HEK293 (cell line): ENCODE results near the gene LACTBL1.

ENCODE experiments used
- CTCF ChIA-PET: fragments of 350-600 bp; formaldehyde crosslinking; extraction: SDS; loops from one replicate; lab custom pipeline; 2021; ENCODE audit warnings: antibody characterized with exemption; lab: Yijun Ruan, JAX
- POLR2A ChIA-PET: fragments of 300-600 bp; formaldehyde crosslinking; extraction: SDS; loops from one replicate; lab custom pipeline; 2020; ENCODE audit warnings: antibody characterized with exemption, inconsistent platforms; lab: Yijun Ruan, JAX
- H3K27ac ChIP-seq: fragments of 200-500 bp; sonication (Bioruptor generic); 2 replicates; pipeline ENCODE4 v1.5.1; 2014; ENCODE audit warnings: low read depth, low read length, control low read depth, inconsistent platforms; ENCODE audit errors: extremely low read depth
- H3K36me3 ChIP-seq, 2 experiments: fragments of 200-500 bp in 1 of 2; sonication (Bioruptor generic) in 1 of 2; 1 replicate in 1 of 2; 2 replicates in 1 of 2; pipeline ENCODE4 v1.5.1; 2014 to 2017; ENCODE audit warnings: inconsistent platforms in 2 of 2, low read length in 2 of 2; ENCODE audit not compliant: control insufficient read depth in 2 of 2, insufficient read depth in 1 of 2
- H3K4me1 ChIP-seq: fragments of 200-500 bp; sonication (Bioruptor generic); 2 replicates; pipeline ENCODE4 v1.5.1; 2014; ENCODE audit warnings: mild to moderate bottlenecking, low read length, inconsistent platforms; ENCODE audit not compliant: control insufficient read depth, insufficient read depth
- H3K4me3 ChIP-seq: 2 replicates; pipeline ENCODE4 v1.5.1; 2011; ENCODE audit warnings: low read depth, mild to moderate bottlenecking, control low read depth, low read length, moderate library complexity
- H3K9me3 ChIP-seq: fragments of 200-500 bp; sonication (Bioruptor generic); 2 replicates; pipeline ENCODE4 v1.5.1; 2014; ENCODE audit warnings: low read depth, low read length, inconsistent platforms; ENCODE audit not compliant: control insufficient read depth, insufficient read depth
- MYNN ChIP-seq: fragments of 450-650 bp; formaldehyde crosslinking; IDR thresholded peaks from 2 replicates; pipeline ENCODE4 v1.5.1; 2016; ENCODE audit warnings: missing biosample characterization, missing genetic modification characterization, borderline replicate concordance
- MZF1 ChIP-seq: fragments of 450-650 bp; formaldehyde crosslinking; IDR thresholded peaks from 2 replicates; pipeline ENCODE4 v1.5.1; 2017; ENCODE audit warnings: missing biosample characterization, missing genetic modification characterization, borderline replicate concordance
- SALL2 ChIP-seq: fragments of 450-650 bp; formaldehyde crosslinking; IDR thresholded peaks from 2 replicates; pipeline ENCODE4 v1.5.0; 2017; ENCODE audit warnings: missing biosample characterization, mild to moderate bottlenecking, missing genetic modification characterization, borderline replicate concordance
- ZBTB17 ChIP-seq: fragments of 450-650 bp; formaldehyde crosslinking; IDR thresholded peaks from 2 replicates; pipeline ENCODE4 v1.5.1; 2016; ENCODE audit warnings: missing biosample characterization, missing genetic modification characterization
- ZNF174 ChIP-seq: fragments of 450-650 bp; formaldehyde crosslinking; IDR thresholded peaks from 2 replicates; pipeline ENCODE4 v1.5.0; 2017; ENCODE audit warnings: missing biosample characterization, mild to moderate bottlenecking, missing genetic modification characterization
- ZNF19 ChIP-seq: fragments of 450-650 bp; formaldehyde crosslinking; IDR thresholded peaks from 2 replicates; pipeline ENCODE4; 2016; ENCODE audit warnings: missing biosample characterization, missing genetic modification characterization, low read depth
- ZNF324 ChIP-seq: fragments of 450-650 bp; formaldehyde crosslinking; IDR thresholded peaks from 2 replicates; pipeline ENCODE4 v1.5.1; 2016; ENCODE audit warnings: missing biosample characterization, missing genetic modification characterization
- ZNF510 ChIP-seq: fragments of 450-650 bp; formaldehyde crosslinking; IDR thresholded peaks from 2 replicates; pipeline ENCODE4 v1.5.1; 2018; ENCODE audit warnings: mild to moderate bottlenecking, missing genetic modification characterization, missing biosample characterization; ENCODE audit not compliant: insufficient replicate concordance
- ZNF529 ChIP-seq: fragments of 450-650 bp; formaldehyde crosslinking; IDR thresholded peaks from 2 replicates; pipeline ENCODE4 v1.5.1; 2017; ENCODE audit warnings: missing genetic modification characterization, missing biosample characterization; ENCODE audit not compliant: insufficient replicate concordance
- ZNF664 ChIP-seq: fragments of 450-650 bp; formaldehyde crosslinking; IDR thresholded peaks from 2 replicates; pipeline ENCODE4 v1.5.1; 2016; ENCODE audit warnings: missing biosample characterization, missing genetic modification characterization
- ZNF768 ChIP-seq: fragments of 450-650 bp; formaldehyde crosslinking; IDR thresholded peaks from 2 replicates; pipeline ENCODE4 v1.5.1; 2018; ENCODE audit warnings: missing biosample characterization, mild to moderate bottlenecking, missing genetic modification characterization
- ZNF791 ChIP-seq: fragments of 450-650 bp; formaldehyde crosslinking; IDR thresholded peaks from 2 replicates; pipeline ENCODE4 v1.5.1; 2016; ENCODE audit warnings: missing biosample characterization, missing genetic modification characterization
- TF ChIP-seq, protein P1 (sequence below): fragments of 450-650 bp; formaldehyde crosslinking; IDR thresholded peaks from 2 replicates; pipeline ENCODE4 v1.5.0; 2017; ENCODE audit warnings: missing biosample characterization, missing genetic modification characterization, borderline replicate concordance

The LACTBL1 gene

GRCh38 chr1:22906968-22907367, 65.7 kb downstream of the LACTBL1 start:
- CTCF ChIA-PET: interaction anchor here (0.6 kb wide), 1 partner anchor 57 kb away, joined by 3 read pairs; no protein-coding TSS in a partner anchor
- TF ChIP-seq ZBTB17 (tag by site-specific recombination): peak; percentile 78
- no peak for TF ChIP-seq MZF1
- TF ChIP-seq SALL2 (tag by site-specific recombination): no peak
- POLR2A ChIA-PET: no interaction called here

DNA sequence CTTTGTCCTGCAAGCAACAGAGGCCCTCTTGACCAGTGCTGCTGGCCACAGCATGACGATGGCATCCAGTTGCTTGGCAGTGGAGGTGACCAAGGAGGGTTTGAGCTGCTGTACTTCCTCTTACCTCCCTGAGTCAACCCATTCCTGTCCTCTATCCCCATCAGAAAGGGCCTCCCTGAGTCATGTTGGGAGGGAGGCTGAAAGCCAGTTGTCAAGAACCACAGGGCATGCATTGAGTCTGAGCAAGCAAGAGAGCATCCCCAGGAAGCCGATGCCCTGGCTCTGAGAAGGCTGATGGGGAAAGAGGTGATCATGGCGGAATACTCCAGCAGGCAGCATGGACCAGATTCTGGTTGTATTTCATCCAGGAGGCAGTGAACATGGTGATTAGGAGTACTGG, 69.6 kb downstream of the LACTBL1 start:
- POLR2A ChIA-PET: no interaction called here
- Histone ChIP-seq H3K9me3 (no peaks in the 10 kb centered on the region), H3K4me3 (no peak overlapping the region), H3K36me3 (peaks cover 0 to 12% of the 10 kb centered on the region in 2 experiments; a peak in 2 of 3 replicates), H3K27ac (no peak overlapping the region), H3K4me1 (no peaks in the 10 kb centered on the region)
- CTCF ChIA-PET: no interaction called here
- TF ChIP-seq ZNF791 (tag by site-specific recombination) (no peak), ZNF324 (tag by site-specific recombination) (no peak), ZNF664 (tag by site-specific recombination) (no peak), ZNF510 (tag by site-specific recombination) (no peak), ZNF19 (tag by site-specific recombination) (no peak), ZNF768 (tag by site-specific recombination) (no peak), ZNF174 (tag by site-specific recombination) (no peak), ZNF529 (tag by site-specific recombination) (no peak), MYNN (tag by site-specific recombination) (no peak)
- TF ChIP-seq, protein P1, sequence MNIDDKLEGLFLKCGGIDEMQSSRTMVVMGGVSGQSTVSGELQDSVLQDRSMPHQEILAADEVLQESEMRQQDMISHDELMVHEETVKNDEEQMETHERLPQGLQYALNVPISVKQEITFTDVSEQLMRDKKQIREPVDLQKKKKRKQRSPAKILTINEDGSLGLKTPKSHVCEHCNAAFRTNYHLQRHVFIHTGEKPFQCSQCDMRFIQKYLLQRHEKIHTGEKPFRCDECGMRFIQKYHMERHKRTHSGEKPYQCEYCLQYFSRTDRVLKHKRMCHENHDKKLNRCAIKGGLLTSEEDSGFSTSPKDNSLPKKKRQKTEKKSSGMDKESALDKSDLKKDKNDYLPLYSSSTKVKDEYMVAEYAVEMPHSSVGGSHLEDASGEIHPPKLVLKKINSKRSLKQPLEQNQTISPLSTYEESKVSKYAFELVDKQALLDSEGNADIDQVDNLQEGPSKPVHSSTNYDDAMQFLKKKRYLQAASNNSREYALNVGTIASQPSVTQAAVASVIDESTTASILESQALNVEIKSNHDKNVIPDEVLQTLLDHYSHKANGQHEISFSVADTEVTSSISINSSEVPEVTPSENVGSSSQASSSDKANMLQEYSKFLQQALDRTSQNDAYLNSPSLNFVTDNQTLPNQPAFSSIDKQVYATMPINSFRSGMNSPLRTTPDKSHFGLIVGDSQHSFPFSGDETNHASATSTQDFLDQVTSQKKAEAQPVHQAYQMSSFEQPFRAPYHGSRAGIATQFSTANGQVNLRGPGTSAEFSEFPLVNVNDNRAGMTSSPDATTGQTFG (tag by site-specific recombination): no peak

More at GRCh38 chr1:22906968-22907367, 65.7 kb downstream of the LACTBL1 start:
- no peaks in the 10 kb centered on the region for H3K9me3 ChIP-seq
- H3K27ac ChIP-seq: no peak overlapping the region
- peaks cover 0 to 19% of the 10 kb centered on the region in 2 experiments; a peak in 2 of 3 replicates for H3K36me3 ChIP-seq
- no peaks in the 10 kb centered on the region for H3K4me1 ChIP-seq
- no peak overlapping the region for H3K4me3 ChIP-seq
